Measurements from ENCODE around the gene MED9. TPM values are rescaled to one million over a fixed set of nuclear protein-coding genes. Genes with fewer than 3 reads are reported as not detected.

The MED9 gene
- total RNA-seq, 4 donors from 2014 or later, result 3.2 to 17.4 (median 13.4) TPM

- intact Hi-C loops (cut with DNase I; ENCODE audit: low total_unique reads), result no loop called here
- Histone ChIP-seq H3K4me1 (no peaks in the 10 kb centered on the region), H3K9me3 (no peaks in the 10 kb centered on the region), H3K27me3 (no peaks in the 10 kb centered on the region), H3K36me3 (no peaks in the 10 kb centered on the region), H3K4me3 (no peak overlapping the region), H3K27ac (no peak overlapping the region)
- TF ChIP-seq POLR2A (IDR thresholded peaks at IDR 0.05) (no peak), CTCF (IDR thresholded peaks at IDR 0.05) (no peak)
- DNase-seq, result no peak
These were observed 50.7 kb downstream of the MED9 start for GRCh38 chr17:17527534-17527933.

DNA sequence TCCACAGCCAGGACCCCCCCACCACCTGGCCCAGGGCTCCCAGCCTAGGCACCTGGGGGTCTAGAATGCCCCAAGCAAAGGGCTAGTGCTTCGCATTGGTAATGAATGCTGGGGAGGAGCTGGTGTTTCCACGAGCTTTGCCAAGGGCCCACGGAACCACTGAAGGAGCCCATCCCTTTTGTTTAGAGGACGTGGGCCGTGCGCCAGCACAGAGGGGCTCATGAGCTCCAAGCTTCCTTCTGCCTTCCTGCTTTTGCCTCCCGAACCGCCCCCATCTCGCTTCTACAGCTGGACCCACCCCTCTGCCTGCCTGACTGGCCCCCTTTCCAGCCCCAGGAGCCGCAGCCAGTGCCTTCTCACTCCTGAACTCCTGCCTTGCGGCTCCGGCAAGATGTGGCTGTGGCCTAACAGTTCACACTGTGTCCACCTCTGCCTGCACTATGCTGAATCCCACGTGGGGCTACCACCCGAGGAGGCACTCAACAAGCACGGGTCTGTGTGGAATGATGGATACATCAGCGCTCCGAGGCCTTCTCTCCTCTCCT lies 51.2 kb downstream of the MED9 start:
- Histone ChIP-seq H3K27me3 (no peaks in the 10 kb centered on the region), H3K9me3 (no peaks in the 10 kb centered on the region), H3K4me3 (no peak overlapping the region), H3K36me3 (no peaks in the 10 kb centered on the region), H3K4me1 (no peaks in the 10 kb centered on the region), H3K27ac (no peak overlapping the region)
- intact Hi-C loops (cut with DNase I; ENCODE audit: low total_unique reads), result no loop called here
- TF ChIP-seq CTCF (IDR thresholded peaks at IDR 0.05) (no peak), POLR2A (IDR thresholded peaks at IDR 0.05) (no peak)
- DNase-seq, result no peak

GRCh38 chr17:17528696-17529652 lies 52.2 kb downstream of the MED9 start:
- no peaks in the 10 kb centered on the region for H3K36me3 ChIP-seq
- TF ChIP-seq CTCF (IDR thresholded peaks at IDR 0.05) (no peak), POLR2A (IDR thresholded peaks at IDR 0.05) (no peak)
- no peaks in the 10 kb centered on the region for H3K4me1 ChIP-seq
- H3K4me3 ChIP-seq, result no peak overlapping the region
- intact Hi-C loops (cut with DNase I; ENCODE audit: low total_unique reads), result no loop called here
- H3K9me3 ChIP-seq, result no peaks in the 10 kb centered on the region
- DNase-seq, result no peak
- H3K27me3 ChIP-seq, result no peaks in the 10 kb centered on the region
- H3K27ac ChIP-seq, result no peak overlapping the region

GRCh38 chr17:17531156-17531555 lies 54.4 kb downstream of the MED9 start:
- no peak for DNase-seq
- H3K4me3 ChIP-seq, result no peak overlapping the region
- no peaks in the 10 kb centered on the region for H3K4me1 ChIP-seq
- intact Hi-C loops (cut with DNase I; ENCODE audit: low total_unique reads), result no loop called here
- H3K36me3 ChIP-seq, result no peaks in the 10 kb centered on the region
- H3K27me3 ChIP-seq, result no peaks in the 10 kb centered on the region
- no peaks in the 10 kb centered on the region for H3K9me3 ChIP-seq
- TF ChIP-seq CTCF (IDR thresholded peaks at IDR 0.05) (no peak), POLR2A (IDR thresholded peaks at IDR 0.05) (no peak)
- H3K27ac ChIP-seq, result no peak overlapping the region

- Histone ChIP-seq H3K36me3 (no peaks in the 10 kb centered on the region), H3K4me1 (no peaks in the 10 kb centered on the region), H3K4me3 (no peak overlapping the region), H3K9me3 (no peaks in the 10 kb centered on the region), H3K27me3 (no peaks in the 10 kb centered on the region), H3K27ac (no peak overlapping the region)
- DNase-seq, result no peak
- TF ChIP-seq CTCF (IDR thresholded peaks at IDR 0.05), result no peak
- intact Hi-C loops (cut with DNase I; ENCODE audit: low total_unique reads), result no loop called here
These were observed 56.2 kb downstream of the MED9 start for GRCh38 chr17:17532991-17533390.
